Measurements from ENCODE around the gene ATP2C1.
A peak's percentile ranks its signal among the peaks of the same experiment; 100 is the strongest.
"Not testable (repeated sequence)": the region's sequence is repeated elsewhere in the genome, so short reads cannot be mapped to it uniquely, and the experiment has no call there.

Gene ATP2C1

GRCh38 chr3:130893376-130894129 is at the start of gene ATP2C1:
Gene ATP2C1, plus strand, starts transcription at chr3:130894084. Its CDS starts 686 bp downstream, at chr3:130894770.
- DNase-seq: peak; percentile 99

GRCh38 chr3:130844462-130844861 is 49.4 kb upstream of the ATP2C1 start:
- no peak for DNase-seq

- DNase-seq: no peak
These were observed 47.7 kb upstream of the ATP2C1 start for GRCh38 chr3:130846181-130846580.

GRCh38 chr3:130849091-130849552 is 44.8 kb upstream of the ATP2C1 start:
- DNase-seq: peak; percentile 25

GRCh38 chr3:130850044-130850797 is 43.7 kb upstream of the ATP2C1 start:
- DNase-seq: peak; percentile 95

GRCh38 chr3:130850843-130851242 is 43.0 kb upstream of the ATP2C1 start:
- no peak for DNase-seq

- DNase-seq: no peak
These were observed 42.6 kb upstream of the ATP2C1 start for GRCh38 chr3:130851277-130851676.

- DNase-seq: no peak
These were observed 40.3 kb upstream of the ATP2C1 start for GRCh38 chr3:130853581-130853980.

- DNase-seq: no peak
These were observed 39.5 kb upstream of the ATP2C1 start for GRCh38 chr3:130854208-130854864.

- DNase-seq: peak; percentile 84
These were observed 36.4 kb upstream of the ATP2C1 start for GRCh38 chr3:130857336-130858026.

GRCh38 chr3:130862130-130862529 is 31.8 kb upstream of the ATP2C1 start:
- DNase-seq: not testable (repeated sequence)

- DNase-seq: peak; percentile 8
These were observed 28.4 kb upstream of the ATP2C1 start for GRCh38 chr3:130865489-130865888.

- no peak for DNase-seq
These were observed 27.6 kb upstream of the ATP2C1 start for GRCh38 chr3:130866327-130866726.

- no peak for DNase-seq
These were observed 23.5 kb upstream of the ATP2C1 start for GRCh38 chr3:130870423-130870822.

- DNase-seq: no peak
These were observed 17.3 kb upstream of the ATP2C1 start for GRCh38 chr3:130876594-130876993.

GRCh38 chr3:130878464-130878863 is 15.4 kb upstream of the ATP2C1 start:
- DNase-seq: no peak

GRCh38 chr3:130889416-130889946 is 4.4 kb upstream of the ATP2C1 start:
- no peak for DNase-seq

GRCh38 chr3:130892759-130893375 is 1.0 kb upstream of the ATP2C1 start:
- DNase-seq: peak; percentile 83

- peak; percentile 30 for DNase-seq
These were observed 474 bp downstream of the ATP2C1 start for GRCh38 chr3:130894130-130894985.

- DNase-seq: peak; percentile 6
These were observed 1.0 kb downstream of the ATP2C1 start for GRCh38 chr3:130894986-130895280.

Data from suppressor macrophage treated with lipopolysaccharide for 4 hours (primary cell).